Hepatocyte (in vitro differentiated cells): ENCODE measurements around the gene PPP1R3G. TPM values are rescaled to one million over a fixed set of nuclear protein-coding genes. Genes with fewer than 3 reads are reported as not detected.

Experiments
- DNase-seq: peaks from one replicate; pipeline ENCODE4 v3.0.0-alpha.2; 2016; ENCODE audit warnings: low spot score
- H2AFZ ChIP-seq: fragments of 200-600 bp; sonication (generic); 2 replicates; pipeline ENCODE4 v1.6.0; 2016; ENCODE audit warnings: antibody characterized with exemption, mild to moderate bottlenecking
- H3K27ac ChIP-seq: fragments of 200-600 bp; sonication (generic); 2 replicates; pipeline ENCODE4 v1.5.1; 2016; ENCODE audit warnings: mild to moderate bottlenecking
- H3K27me3 ChIP-seq: fragments of 200-600 bp; sonication (generic); 2 replicates; pipeline ENCODE4 v1.6.1; 2016
- H3K36me3 ChIP-seq: fragments of 200-600 bp; sonication (generic); replicated peaks from 2 replicates; pipeline ENCODE4 v1.5.1; 2016; ENCODE audit warnings: low read depth; ENCODE audit not compliant: insufficient read depth
- H3K4me1 ChIP-seq: fragments of 200-600 bp; sonication (generic); 2 replicates; pipeline ENCODE4 v1.5.1; 2016; ENCODE audit warnings: mild to moderate bottlenecking, moderate library complexity; ENCODE audit not compliant: insufficient read depth
- H3K4me2 ChIP-seq: fragments of 200-600 bp; sonication (generic); 2 replicates; pipeline ENCODE4 v1.6.0; 2016
- H3K4me3 ChIP-seq: fragments of 200-600 bp; sonication (generic); 2 replicates; pipeline ENCODE4 v1.5.1; 2016; ENCODE audit warnings: mild to moderate bottlenecking
- H3K79me2 ChIP-seq: fragments of 200-600 bp; sonication (generic); 2 replicates; pipeline ENCODE4 v1.6.0; 2017; ENCODE audit warnings: mild to moderate bottlenecking
- H3K9me2 ChIP-seq: fragments of 200-600 bp; sonication (generic); replicated peaks from 2 replicates; pipeline ENCODE4 v1.6.0; 2017; ENCODE audit warnings: mild to moderate bottlenecking; ENCODE audit not compliant: insufficient read depth
- H3K9me3 ChIP-seq: fragments of 200-600 bp; sonication (generic); 2 replicates; pipeline ENCODE4 v1.5.1; 2016; ENCODE audit warnings: low read depth, mild to moderate bottlenecking
- H4K20me1 ChIP-seq: fragments of 200-600 bp; sonication (generic); 2 replicates; pipeline ENCODE4 v1.6.0; 2016; ENCODE audit warnings: mild to moderate bottlenecking; ENCODE audit not compliant: insufficient read depth, poor library complexity, severe bottlenecking
- EZH2 ChIP-seq: fragments of 200-600 bp; sonication (generic); IDR thresholded peaks from 2 replicates; pipeline ENCODE4 v1.6.1; 2016; ENCODE audit warnings: antibody characterized with exemption, mild to moderate bottlenecking, borderline replicate concordance
- EZH2phosphoT487 ChIP-seq: fragments of 200-600 bp; sonication (generic); IDR thresholded peaks from one replicate; pipeline ENCODE4 v1.6.1; 2018; ENCODE audit warnings: antibody characterized with exemption, mild to moderate bottlenecking, low read depth, moderate library complexity; ENCODE audit not compliant: unreplicated experiment, severe bottlenecking
- WGBS: methylation state at CpG from one replicate; pipeline ENCODE4 v1.1.6; 2016; ENCODE audit warnings: low lambda C conversion rate; ENCODE audit errors: missing lambda C conversion rate; 5-methylcytosine and 5-hydroxymethylcytosine counted together
- polyA plus RNA-seq: library from polyadenylated mRNA; unstranded; fragments of >200 nt; fragmentation: Nextera tagmentation; extraction: Ambion mirVana; gene quantifications from 2 replicates; pipeline ENCODE4 v1.2.1, GENCODE V29; 2016
- total RNA-seq: library from RNA; depleted of rRNA; stranded (reverse); fragments of >200 nt; gene quantifications from 2 replicates; pipeline ENCODE4 v1.2.3, GENCODE V29; 2014
- TF ChIP-seq, protein P1 (sequence below): fragments of 200-600 bp; sonication (generic); IDR thresholded peaks from 2 replicates; pipeline ENCODE4 v1.5.1; 2016; ENCODE audit warnings: antibody characterized with exemption, mild to moderate bottlenecking; ENCODE audit not compliant: poor library complexity

The PPP1R3G gene
- total and polyA plus RNA-seq, 2 experiments from 2014 or later: 0.47 to 0.82 TPM

DNA sequence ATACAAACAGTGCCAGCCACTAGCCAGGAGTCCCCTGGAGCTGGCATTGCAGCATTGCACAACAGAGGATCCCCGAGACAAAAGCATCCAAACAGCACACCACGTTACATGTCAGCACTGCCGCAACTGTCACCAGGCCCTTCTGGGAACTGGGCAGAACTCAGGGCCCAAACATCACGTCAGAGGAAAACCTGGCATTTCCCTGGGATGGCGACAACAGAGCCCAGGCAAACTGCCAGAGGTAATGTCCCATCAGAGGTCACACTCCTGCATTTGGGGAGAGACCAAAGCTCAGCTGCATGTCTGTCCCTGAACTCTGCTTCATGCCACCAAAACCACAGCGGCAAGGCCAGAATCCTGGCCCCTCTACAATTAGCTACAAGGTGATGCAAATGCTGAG is 36.3 kb downstream of the PPP1R3G start:
- 90% methylated on average over 6 of the region's 6 CpGs for WGBS
- no peaks in the 10 kb centered on the region for H3K36me3 ChIP-seq
- no peak overlapping the region for H2AFZ ChIP-seq
- H4K20me1 ChIP-seq: no peaks in the 10 kb centered on the region
- H3K4me3 ChIP-seq: no peak overlapping the region
- H3K4me1 ChIP-seq: peaks cover 12% of the 10 kb centered on the region
- no peak overlapping the region for H3K27ac ChIP-seq
- H3K9me2 ChIP-seq: no peaks in the 10 kb centered on the region
- TF ChIP-seq EZH2 (no peak), EZH2phosphoT487 (no peak)
- TF ChIP-seq, protein P1, sequence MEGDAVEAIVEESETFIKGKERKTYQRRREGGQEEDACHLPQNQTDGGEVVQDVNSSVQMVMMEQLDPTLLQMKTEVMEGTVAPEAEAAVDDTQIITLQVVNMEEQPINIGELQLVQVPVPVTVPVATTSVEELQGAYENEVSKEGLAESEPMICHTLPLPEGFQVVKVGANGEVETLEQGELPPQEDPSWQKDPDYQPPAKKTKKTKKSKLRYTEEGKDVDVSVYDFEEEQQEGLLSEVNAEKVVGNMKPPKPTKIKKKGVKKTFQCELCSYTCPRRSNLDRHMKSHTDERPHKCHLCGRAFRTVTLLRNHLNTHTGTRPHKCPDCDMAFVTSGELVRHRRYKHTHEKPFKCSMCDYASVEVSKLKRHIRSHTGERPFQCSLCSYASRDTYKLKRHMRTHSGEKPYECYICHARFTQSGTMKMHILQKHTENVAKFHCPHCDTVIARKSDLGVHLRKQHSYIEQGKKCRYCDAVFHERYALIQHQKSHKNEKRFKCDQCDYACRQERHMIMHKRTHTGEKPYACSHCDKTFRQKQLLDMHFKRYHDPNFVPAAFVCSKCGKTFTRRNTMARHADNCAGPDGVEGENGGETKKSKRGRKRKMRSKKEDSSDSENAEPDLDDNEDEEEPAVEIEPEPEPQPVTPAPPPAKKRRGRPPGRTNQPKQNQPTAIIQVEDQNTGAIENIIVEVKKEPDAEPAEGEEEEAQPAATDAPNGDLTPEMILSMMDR: no peak
- no peaks in the 10 kb centered on the region for H3K27me3 ChIP-seq
- DNase-seq: no peak
- H3K79me2 ChIP-seq: no peaks in the 10 kb centered on the region
- no peak overlapping the region for H3K4me2 ChIP-seq
- no peaks in the 10 kb centered on the region for H3K9me3 ChIP-seq

DNA sequence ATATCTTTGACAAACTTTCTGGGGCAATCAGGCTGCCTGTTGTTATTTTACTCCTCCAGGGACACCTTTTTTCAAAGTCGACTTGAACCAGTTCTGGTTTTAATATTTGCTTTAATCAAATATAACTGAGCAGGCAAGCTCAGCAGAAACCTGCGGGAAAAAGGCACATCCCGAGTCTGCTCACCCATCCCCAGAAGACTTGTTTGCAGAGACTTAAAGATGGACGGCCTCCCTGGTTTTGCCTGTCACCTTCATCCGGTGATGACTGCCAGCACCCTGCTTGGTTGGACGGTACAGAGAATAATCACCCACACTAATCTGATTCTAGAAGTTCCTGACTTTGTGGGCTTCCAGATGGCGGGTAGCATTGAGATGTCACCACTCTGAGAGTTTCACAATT is 36.8 kb downstream of the PPP1R3G start:
- no peak overlapping the region for H3K27ac ChIP-seq
- DNase-seq: no peak
- TF ChIP-seq EZH2 (no peak), EZH2phosphoT487 (no peak)
- TF ChIP-seq, protein P1: no peak
- H2AFZ ChIP-seq: no peak overlapping the region
- WGBS: 71% methylated on average over 7 of the region's 7 CpGs
- H3K79me2 ChIP-seq: no peaks in the 10 kb centered on the region
- no peaks in the 10 kb centered on the region for H3K9me2 ChIP-seq
- no peak overlapping the region for H3K4me3 ChIP-seq
- H4K20me1 ChIP-seq: no peaks in the 10 kb centered on the region
- H3K9me3 ChIP-seq: no peaks in the 10 kb centered on the region
- peaks cover 13% of the 10 kb centered on the region for H3K4me1 ChIP-seq
- H3K4me2 ChIP-seq: no peak overlapping the region
- H3K27me3 ChIP-seq: no peaks in the 10 kb centered on the region
- no peaks in the 10 kb centered on the region for H3K36me3 ChIP-seq

DNA sequence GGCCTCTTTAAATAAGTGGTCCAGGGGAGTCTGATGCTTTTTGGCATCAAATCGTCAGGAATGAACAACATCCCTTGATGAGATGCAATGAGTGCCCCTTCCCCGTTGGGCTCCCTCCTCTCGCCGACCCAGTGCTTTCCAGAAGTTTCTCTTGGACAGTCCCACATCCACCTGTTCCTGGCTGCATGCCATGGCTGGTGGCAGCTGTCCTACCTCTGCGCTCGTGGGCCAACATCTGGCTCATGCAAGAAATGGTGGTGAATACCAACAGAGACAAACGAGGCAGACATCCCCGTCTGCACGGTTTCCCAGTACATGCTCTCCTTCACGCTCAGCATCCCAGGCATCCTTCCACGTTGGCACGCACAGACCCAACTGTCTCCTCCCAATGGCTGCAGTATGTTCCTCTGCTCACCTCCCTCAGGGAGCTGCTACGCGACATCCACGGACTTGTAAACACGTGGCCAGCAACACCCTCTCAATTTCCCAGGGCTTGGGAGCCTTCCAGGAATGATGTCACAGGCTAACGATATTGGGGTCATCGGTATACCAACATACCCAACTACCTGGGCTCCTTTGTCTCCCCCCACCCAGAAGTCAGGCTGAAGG is 37.5 kb downstream of the PPP1R3G start:
- Histone ChIP-seq H2AFZ (no peak overlapping the region), H3K79me2 (no peaks in the 10 kb centered on the region), H4K20me1 (no peaks in the 10 kb centered on the region), H3K27me3 (no peaks in the 10 kb centered on the region), H3K4me2 (no peak overlapping the region), H3K4me1 (peaks cover 13% of the 10 kb centered on the region), H3K9me3 (no peaks in the 10 kb centered on the region), H3K9me2 (no peaks in the 10 kb centered on the region), H3K36me3 (no peaks in the 10 kb centered on the region), H3K4me3 (no peak overlapping the region), H3K27ac (no peak overlapping the region)
- TF ChIP-seq, protein P1: no peak
- TF ChIP-seq EZH2phosphoT487 (no peak), EZH2 (no peak)
- WGBS: 88% methylated on average over 18 of the region's 18 CpGs
- no peak for DNase-seq
